GM12865 (cell line): ENCODE results near the gene CACNA1B.

Experiments
- DNase-seq: peaks from one replicate; pipeline ENCODE4 v3.0.0; 2010; ENCODE audit warnings: low read depth
- H3K4me3 ChIP-seq: 2 replicates; pipeline ENCODE4 v1.5.1; 2011; ENCODE audit warnings: mild to moderate bottlenecking, low read depth, low read length, control low read depth
- TF ChIP-seq, protein P1 (sequence below): IDR thresholded peaks from 2 replicates; pipeline ENCODE4 v1.5.1; 2011; ENCODE audit warnings: low read length, control low read depth, low read depth, inconsistent platforms; ENCODE audit not compliant: insufficient read depth; ENCODE audit errors: missing control alignments

Gene CACNA1B

DNA sequence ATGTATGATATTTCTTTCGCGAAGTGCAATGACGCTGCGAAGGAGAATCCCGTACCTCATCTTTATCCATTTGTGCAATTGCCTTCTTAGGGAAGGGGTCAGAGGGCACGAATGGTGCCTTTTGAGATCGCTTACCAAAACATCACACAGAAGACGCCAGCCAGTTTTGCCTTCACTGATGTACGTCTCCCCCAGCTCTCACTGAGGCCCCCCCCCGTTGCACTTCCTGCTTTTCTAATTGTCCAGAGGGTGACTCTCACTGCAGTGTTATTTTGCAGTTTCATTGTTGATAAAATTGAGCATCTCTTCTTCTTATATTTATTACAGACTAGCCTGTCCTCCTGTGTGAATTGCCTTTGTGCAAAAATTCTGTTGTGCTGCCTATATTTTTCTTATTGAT lies 39.0 kb upstream of the CACNA1B start:
- TF ChIP-seq, protein P1, sequence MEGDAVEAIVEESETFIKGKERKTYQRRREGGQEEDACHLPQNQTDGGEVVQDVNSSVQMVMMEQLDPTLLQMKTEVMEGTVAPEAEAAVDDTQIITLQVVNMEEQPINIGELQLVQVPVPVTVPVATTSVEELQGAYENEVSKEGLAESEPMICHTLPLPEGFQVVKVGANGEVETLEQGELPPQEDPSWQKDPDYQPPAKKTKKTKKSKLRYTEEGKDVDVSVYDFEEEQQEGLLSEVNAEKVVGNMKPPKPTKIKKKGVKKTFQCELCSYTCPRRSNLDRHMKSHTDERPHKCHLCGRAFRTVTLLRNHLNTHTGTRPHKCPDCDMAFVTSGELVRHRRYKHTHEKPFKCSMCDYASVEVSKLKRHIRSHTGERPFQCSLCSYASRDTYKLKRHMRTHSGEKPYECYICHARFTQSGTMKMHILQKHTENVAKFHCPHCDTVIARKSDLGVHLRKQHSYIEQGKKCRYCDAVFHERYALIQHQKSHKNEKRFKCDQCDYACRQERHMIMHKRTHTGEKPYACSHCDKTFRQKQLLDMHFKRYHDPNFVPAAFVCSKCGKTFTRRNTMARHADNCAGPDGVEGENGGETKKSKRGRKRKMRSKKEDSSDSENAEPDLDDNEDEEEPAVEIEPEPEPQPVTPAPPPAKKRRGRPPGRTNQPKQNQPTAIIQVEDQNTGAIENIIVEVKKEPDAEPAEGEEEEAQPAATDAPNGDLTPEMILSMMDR: no peak

DNA sequence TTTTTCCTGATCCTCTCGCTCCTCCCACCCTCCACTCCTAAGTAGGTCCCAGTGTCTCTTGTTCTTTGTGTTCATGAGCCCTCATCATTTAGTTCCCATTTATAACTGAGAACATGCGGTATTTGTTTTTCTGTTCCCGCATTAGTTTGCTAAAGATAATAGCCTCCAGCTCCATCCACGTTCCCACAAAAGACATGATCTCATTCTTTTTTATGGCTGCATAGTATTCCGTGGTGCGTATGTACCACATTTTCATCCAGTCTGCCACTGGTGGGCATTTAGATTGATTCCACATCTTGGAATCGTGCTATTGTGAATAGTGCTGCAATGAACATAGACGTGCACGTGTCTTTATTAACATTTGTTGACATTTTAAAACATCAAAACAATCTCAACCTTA lies 34.2 kb upstream of the CACNA1B start:
- TF ChIP-seq, protein P1: no peak
- no peak for DNase-seq
- H3K4me3 ChIP-seq: no peak overlapping the region

More for the DNA sequence above, 39.0 kb upstream of the CACNA1B start:
- DNase-seq: no peak
- H3K4me3 ChIP-seq: no peak overlapping the region

DNA sequence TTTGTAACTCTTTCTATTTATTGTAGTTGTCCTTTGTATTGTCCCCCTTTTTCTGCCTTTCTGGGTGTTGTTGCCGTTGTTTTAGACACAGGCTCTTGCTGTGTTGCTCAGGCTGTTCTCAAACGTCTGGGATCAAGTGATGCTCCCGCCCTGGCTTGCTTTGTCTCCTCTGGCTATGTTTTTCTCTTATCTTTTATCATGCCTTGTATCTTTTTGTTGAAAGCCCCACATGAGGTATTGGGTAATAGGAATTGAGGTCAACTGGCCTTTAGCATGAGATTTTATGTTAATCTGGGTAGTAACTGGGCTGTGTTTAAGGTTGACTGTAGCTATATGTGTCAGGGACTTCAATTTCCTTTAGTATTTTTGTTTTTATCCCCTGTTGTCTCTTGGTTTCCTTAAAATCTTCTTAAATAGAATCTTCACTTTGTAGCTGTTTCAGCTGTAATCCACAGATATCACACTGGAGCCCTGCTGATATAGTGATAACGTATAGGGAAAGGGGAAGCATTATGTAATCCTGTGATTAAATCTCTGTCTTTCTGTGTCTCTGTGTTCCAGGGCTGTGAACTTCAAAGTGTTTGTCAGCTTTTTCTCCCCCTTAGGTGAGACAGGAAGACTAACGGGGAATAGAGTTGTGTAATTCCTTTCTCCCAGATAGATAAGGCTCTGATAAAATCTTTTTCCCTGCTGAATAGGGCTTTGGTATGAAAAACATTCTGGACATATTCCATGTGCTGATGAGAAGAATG lies 25.9 kb upstream of the CACNA1B start:
- no peak for DNase-seq
- H3K4me3 ChIP-seq: no peak overlapping the region
- TF ChIP-seq, protein P1: no peak

DNA sequence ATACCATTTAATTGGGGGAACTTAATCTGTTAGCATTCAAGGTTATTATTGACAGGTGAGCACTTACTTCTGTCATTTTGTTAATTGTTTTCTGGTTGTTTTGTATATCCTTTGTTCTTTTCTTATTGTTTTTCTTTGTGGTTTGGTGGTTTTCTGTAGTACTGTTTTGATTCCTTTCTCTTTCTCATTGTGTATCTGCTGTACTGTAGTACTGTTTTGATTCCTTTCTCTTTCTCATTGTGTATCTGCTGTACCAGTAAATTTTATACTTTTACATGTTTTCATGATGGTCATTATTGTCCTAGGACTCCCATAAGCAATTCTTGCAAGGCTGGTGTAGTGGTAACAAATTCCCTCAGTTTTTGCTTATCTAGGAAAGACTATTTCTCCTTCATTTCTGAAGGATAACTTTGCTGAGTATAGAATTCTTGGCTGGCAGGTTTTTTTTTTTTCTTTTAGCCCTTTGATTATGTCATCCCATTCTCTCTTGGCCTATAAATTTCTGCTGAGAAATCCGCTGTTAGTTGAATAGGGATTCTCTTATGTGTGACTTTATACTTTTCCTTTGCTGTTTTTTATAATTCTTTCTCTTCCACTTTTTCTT lies 24.1 kb upstream of the CACNA1B start:
- H3K4me3 ChIP-seq: no peak overlapping the region
- TF ChIP-seq, protein P1: no peak
- DNase-seq: no peak

DNA sequence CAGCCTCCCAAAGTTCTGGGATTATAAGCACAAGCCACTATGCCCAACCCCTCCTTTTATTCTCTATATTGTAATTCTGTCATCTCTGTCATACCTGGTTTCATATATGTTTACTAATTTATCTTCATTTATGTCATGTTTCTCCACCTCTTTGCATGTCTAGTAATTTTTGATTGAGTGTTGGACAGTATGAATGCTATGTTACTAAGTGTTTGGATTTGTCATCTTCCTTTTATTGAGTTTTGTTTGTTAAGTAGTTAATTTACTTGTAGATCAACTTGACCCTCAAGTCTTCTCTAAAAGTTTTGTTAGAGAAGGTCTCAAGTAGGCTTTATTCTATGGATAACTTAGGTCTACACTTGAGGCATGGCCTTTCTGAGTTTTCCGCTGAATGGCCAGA lies 17.2 kb upstream of the CACNA1B start:
- H3K4me3 ChIP-seq: no peak overlapping the region
- TF ChIP-seq, protein P1: no peak
- DNase-seq: no peak

DNA sequence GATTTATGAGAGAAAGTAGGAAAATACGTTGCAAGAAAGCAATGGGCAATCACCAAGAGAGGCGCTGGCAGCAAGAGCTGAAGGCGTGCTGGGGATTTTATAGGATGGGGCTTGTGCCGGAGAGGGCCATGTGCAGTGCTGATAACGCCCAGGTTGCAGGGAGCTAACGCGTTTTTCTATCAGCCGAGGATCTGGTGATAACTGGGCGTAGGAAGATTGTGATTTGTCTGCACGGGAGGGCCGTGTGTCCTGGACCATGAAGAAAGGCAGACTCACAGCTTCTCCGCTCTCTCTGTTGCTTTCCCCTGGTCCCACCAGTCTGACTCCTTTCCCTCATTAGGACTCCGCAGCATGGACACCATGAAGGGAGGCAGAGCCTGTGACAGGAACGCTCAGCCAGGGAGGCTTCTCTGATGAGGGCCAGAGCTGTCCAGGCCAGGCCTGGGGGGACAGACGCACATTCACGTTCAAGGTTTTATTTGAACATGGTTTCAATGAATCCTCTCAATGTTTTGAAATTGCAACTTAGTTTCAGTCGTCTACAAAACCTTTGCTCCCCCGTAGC lies 11.9 kb upstream of the CACNA1B start:
- no peak for DNase-seq
- TF ChIP-seq, protein P1: no peak
- H3K4me3 ChIP-seq: no peak overlapping the region
